C4-2B (cell line): Measurements from ENCODE around the gene LGR4.
"Not testable (repeated sequence)": the region's sequence is repeated elsewhere in the genome, so short reads cannot be mapped to it uniquely, and the experiment has no call there.

Source experiments
- H3K27ac ChIP-seq: fragments of 450-650 bp; 2 replicates; pipeline ENCODE4 v1.5.1; 2017
- CTCF ChIP-seq: fragments of 450-650 bp; conservative IDR thresholded peaks from 2 replicates; pipeline ENCODE4 v1.5.1; 2017; ENCODE audit warnings: mild to moderate bottlenecking
- ZFX ChIP-seq: fragments of 450-650 bp; IDR thresholded peaks from 2 replicates; pipeline ENCODE4 v1.6.1; 2017

The LGR4 gene

DNA sequence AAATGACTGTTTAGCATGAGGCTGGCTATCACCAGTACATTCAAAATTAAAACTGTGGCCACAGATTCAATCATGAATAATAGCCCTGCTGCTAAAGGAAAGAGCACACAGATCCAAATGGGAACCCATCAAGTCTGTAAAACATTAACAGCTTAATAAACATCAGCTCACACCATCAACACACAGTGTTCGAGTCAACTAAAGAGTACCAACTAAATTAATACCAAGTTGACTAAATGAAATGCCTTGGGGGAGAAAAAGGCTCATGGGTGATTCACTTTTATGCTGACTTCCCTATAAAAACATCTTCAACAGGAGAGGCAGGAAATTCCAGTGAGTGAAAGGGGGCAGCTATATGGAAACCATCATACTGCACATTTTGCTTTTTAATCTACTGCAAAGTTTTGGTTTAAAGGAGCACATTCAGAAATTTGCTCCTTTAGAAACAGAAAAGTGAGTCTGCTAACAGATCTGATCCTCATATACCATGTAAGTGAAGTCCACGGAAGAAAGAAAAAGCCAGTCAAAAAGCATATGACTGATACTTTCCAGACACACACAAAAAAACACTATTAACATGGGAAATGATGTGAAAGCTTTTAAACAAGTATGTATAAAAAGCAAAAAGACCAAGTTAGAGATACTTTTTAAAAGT lies 16.3 kb downstream of the LGR4 start:
- no peak for TF ChIP-seq ZFX
- TF ChIP-seq CTCF, result no peak
- no peak overlapping the region for H3K27ac ChIP-seq

GRCh38 chr11:27455667-27456066 lies 16.9 kb downstream of the LGR4 start:
- TF ChIP-seq CTCF, result no peak
- TF ChIP-seq ZFX, result no peak
- H3K27ac ChIP-seq, result no peak overlapping the region

DNA sequence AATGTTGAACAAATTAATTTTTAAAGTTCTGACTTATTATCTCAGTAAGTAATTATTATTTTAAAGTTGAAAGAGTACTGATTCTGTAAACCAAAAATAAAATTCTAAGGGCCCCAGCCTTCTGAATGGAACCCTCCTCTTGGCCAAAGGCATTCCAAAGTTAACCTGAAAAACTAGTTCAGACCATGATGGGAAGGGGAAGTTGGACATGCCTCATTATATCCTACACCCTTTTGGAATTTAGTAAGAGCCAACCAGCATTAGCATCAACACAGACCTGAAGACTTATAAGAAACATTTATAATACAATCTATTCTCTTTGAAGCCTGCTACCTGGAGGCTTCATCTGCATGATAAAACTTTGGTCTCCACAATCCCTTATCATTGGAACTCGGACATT lies 18.9 kb downstream of the LGR4 start:
- TF ChIP-seq ZFX, result no peak
- no peak for TF ChIP-seq CTCF

GRCh38 chr11:27452147-27452546 lies 20.4 kb downstream of the LGR4 start:
- no peak overlapping the region for H3K27ac ChIP-seq

More for the DNA sequence above, 18.9 kb downstream of the LGR4 start:
- no peak overlapping the region for H3K27ac ChIP-seq

GRCh38 chr11:27451244-27451965 lies 21.2 kb downstream of the LGR4 start:
- no peak for TF ChIP-seq CTCF
- TF ChIP-seq ZFX, result no peak
- H3K27ac ChIP-seq, result no peak overlapping the region

More at GRCh38 chr11:27452147-27452546, 20.4 kb downstream of the LGR4 start:
- TF ChIP-seq CTCF (no peak), ZFX (no peak)

GRCh38 chr11:27448184-27448540 lies 24.4 kb downstream of the LGR4 start:
- not testable (repeated sequence) for H3K27ac ChIP-seq

DNA sequence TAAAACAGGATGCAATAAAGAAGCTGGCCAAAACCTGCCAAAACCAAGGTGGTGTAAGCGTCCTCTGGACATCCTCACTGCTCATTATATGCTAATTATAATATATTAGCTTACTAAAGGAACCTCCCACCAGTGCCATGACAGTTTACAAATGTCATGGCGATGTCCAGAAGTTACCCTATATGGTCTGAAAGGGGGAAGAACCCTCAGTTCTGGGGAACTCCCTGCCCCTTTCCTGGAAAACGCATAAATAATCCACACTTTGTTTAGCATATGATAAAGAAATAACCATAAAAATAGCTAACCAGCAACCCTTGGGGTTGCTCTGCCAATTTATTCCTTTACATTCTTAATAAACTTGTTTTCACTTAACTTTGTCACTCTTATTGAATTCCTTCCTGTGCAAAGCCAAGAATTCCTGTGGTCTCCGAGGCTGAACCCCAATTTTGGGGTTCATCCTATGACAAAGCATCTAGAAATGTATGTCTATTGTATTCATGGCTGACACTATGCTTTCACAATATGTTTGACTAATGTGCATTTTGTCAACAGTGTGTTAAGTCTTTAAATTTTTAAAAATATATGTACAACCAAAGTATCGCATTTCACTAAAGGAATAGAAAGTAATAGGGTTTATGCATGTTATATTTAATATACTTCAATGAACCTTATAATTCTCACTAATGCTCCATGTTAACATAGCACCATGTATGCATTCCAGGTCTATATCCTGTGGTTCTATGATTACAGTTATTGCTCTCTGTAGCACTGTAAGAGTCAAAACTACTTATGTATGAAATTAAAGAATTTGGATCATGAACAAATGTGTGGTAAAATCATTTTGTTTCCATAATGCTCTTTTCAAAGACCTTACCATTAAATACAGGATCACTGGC lies 25.1 kb downstream of the LGR4 start:
- no peak for TF ChIP-seq CTCF
- no peak for TF ChIP-seq ZFX
- no peak overlapping the region for H3K27ac ChIP-seq
